ENCODE measurements around the gene RANBP17. TPM values are rescaled to one million over a fixed set of nuclear protein-coding genes. Genes with fewer than 3 reads are reported as not detected.

The RANBP17 gene
- total RNA-seq, 2 experiments from 2014 or later = not detected

DNA sequence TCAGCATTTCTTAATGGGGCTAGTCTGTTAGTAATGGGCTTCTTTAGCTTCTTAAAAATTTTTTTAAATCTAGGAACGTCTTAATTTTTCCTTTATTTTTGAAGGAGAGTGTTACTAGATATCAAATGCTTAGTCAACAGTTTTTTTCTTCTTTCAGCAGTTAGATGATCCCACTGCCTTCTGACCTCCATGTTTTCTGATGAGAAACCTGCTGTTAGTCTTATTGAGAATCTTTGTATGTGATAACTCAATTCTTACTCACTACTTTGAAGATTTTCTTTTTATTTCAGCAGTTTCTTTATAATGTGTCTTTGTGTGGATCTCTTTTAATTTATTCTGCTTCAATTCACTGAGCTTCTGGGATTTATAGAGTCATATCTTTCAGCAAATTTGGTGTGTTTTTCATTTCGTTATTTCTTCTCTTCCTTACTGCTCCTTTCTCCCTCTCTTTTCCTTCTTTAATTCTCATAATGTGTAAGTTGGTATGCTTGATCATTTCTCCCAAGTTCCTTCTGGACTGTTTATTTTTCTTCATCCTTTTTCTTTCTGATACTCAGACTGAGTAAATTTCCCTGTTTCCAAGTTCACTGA lies 205.8 kb downstream of the RANBP17 start:
- Mint-ChIP-seq H3K4me3 (no peak overlapping the region), H3K9me3 (peaks cover 31% of the 10 kb centered on the region), H3K27ac (no peak overlapping the region), H3K36me3 (ENCODE audit: low read depth) (peaks cover 3% of the 10 kb centered on the region), H3K27me3 (ENCODE audit: low read depth) (no peaks in the 10 kb centered on the region), H3K4me1 (ENCODE audit: low read depth) (no peaks in the 10 kb centered on the region)
- DNase-seq = no peak
- CTCF ChIA-PET = no interaction called here
- intact Hi-C loops (cut with micrococcal nuclease) = no loop called here

DNA sequence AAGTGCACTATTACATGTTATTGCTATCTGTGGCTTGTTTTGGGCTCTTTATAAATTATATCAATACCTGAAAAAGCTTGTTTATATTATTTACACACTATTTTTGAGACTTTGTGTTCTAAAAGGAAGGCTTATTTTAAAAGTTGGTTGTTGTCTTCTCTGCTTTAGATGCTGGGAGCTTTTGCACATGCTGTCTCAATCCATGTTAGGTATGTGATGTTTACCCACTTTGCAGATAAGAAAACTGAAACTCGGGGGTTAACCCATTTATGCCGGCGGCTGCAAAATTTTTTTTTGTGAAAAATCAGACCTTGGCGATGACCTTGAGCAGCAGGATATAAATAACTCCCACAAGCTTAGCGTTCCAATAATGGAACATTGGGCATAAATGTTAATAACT lies 212.9 kb downstream of the RANBP17 start:
- Mint-ChIP-seq H3K36me3 (ENCODE audit: low read depth) (no peaks in the 10 kb centered on the region), H3K4me3 (no peak overlapping the region), H3K4me1 (ENCODE audit: low read depth) (no peaks in the 10 kb centered on the region), H3K9me3 (peaks cover 2% of the 10 kb centered on the region), H3K27ac (no peak overlapping the region), H3K27me3 (ENCODE audit: low read depth) (no peaks in the 10 kb centered on the region)
- DNase-seq = no peak
- intact Hi-C loops (cut with micrococcal nuclease) = no loop called here
- CTCF ChIA-PET = interaction anchor here (0.6 kb wide), 1 partner anchor 158 kb away, joined by 4 read pairs; no protein-coding TSS in a partner anchor

DNA sequence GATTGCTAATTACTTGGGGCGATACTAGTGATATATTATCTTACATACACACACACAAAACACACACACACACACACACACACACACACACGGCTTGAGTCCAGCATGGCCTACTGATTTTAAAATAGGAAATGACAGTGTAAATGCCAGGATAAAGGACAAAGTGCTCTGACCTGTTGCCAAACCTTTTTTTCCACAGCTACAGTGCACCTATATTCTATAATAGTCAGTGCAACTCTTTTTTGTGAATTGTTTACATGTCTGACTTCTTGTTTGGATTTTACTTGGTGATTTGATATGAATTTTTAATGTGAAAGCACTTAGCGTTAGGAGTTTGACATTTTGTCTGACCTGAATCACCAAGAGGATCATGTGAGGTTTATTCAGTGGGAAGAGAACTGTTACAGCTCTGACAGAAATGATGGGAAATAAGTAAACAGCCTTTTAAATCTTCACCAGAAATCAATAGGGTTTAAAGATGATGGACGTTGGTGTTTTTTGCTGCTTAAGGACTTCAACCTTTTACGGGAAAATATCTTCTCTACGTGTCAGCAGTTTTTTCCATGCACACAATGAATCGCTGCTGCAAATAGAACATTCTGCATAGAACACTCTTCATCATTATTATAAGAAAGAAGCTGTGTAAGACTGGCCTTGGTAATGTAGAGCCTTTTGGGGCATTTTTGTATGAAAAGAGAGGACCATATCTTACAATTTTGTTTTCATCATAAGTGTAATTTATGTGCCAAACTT lies 218.5 kb downstream of the RANBP17 start:
- H3K4me1 Mint-ChIP-seq (ENCODE audit: low read depth) = no peaks in the 10 kb centered on the region
- H3K9me3 Mint-ChIP-seq = peaks cover 2% of the 10 kb centered on the region
- no peaks in the 10 kb centered on the region for H3K36me3 Mint-ChIP-seq (ENCODE audit: low read depth)
- intact Hi-C loops (cut with micrococcal nuclease) = no loop called here
- H3K27ac Mint-ChIP-seq = no peak overlapping the region
- H3K4me3 Mint-ChIP-seq = no peak overlapping the region
- CTCF ChIA-PET = no interaction called here
- H3K27me3 Mint-ChIP-seq (ENCODE audit: low read depth) = no peaks in the 10 kb centered on the region
- DNase-seq = no peak

DNA sequence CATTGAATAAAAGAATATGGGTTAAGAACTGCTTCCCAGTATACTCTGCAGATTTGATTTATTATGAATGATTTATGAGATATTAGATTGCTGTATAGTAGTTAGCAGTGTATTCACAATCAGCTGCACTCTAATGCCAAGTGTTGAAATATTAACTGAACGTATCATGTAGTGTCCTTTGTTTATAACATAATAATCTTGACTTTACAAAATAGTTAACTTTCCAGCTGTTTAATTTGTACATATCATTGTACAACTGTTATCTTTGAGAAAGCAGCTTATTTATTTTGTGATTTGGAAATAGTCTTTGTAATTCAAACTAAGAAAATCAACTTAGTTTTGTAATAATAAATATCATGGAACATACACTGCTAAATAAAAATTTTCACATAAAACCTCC lies 219.5 kb downstream of the RANBP17 start:
- DNase-seq = no peak
- intact Hi-C loops (cut with micrococcal nuclease) = no loop called here
- no peak overlapping the region for H3K4me3 Mint-ChIP-seq
- H3K27me3 Mint-ChIP-seq (ENCODE audit: low read depth) = no peaks in the 10 kb centered on the region
- CTCF ChIA-PET = no interaction called here
- H3K4me1 Mint-ChIP-seq (ENCODE audit: low read depth) = no peaks in the 10 kb centered on the region
- no peaks in the 10 kb centered on the region for H3K36me3 Mint-ChIP-seq (ENCODE audit: low read depth)
- H3K9me3 Mint-ChIP-seq = peaks cover 2% of the 10 kb centered on the region
- H3K27ac Mint-ChIP-seq = no peak overlapping the region

DNA sequence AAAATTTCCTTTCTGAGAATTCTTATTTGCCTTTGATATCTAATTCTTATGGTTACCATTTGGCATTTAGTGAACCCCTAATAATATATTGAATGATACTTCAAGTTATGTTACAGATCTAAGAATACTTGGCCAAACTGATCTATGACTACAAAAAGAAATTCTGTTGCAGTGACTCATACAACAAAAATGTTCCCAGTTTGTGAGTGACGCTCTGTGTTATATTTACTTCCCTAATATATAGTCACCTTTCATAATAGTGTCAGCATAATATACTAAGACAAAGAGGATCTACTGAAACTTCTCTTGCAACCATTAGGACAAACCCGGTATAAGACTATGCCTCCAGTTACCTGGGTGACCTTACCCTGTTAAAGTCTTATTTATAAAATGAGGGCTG lies 230.4 kb downstream of the RANBP17 start:
- H3K9me3 Mint-ChIP-seq = peaks cover 6% of the 10 kb centered on the region
- CTCF ChIA-PET = no interaction called here
- intact Hi-C loops (cut with micrococcal nuclease) = no loop called here
- no peak overlapping the region for H3K27ac Mint-ChIP-seq
- no peak for DNase-seq
- no peaks in the 10 kb centered on the region for H3K27me3 Mint-ChIP-seq (ENCODE audit: low read depth)
- H3K36me3 Mint-ChIP-seq (ENCODE audit: low read depth) = no peaks in the 10 kb centered on the region
- H3K4me1 Mint-ChIP-seq (ENCODE audit: low read depth) = no peaks in the 10 kb centered on the region
- H3K4me3 Mint-ChIP-seq = no peak overlapping the region

DNA sequence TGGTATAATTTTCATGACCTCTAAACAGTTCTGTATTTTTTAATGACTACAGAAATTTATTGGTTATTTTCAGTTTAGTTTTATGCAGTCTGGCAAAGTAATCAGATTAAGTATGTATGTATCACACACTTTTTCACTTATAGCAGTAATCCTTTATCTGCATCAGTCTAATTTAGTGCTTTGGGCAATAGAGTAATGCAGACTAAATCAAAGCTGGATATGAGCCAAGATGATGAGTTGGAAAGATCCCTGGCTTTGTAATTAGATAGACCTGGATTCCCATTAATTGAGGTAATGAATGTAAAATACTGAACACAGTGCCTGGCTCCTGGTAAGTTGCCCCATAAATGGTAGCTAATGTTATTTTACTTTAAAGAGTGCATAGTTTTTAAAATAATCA lies 231.8 kb downstream of the RANBP17 start:
- intact Hi-C loops (cut with micrococcal nuclease) = no loop called here
- H3K36me3 Mint-ChIP-seq (ENCODE audit: low read depth) = no peaks in the 10 kb centered on the region
- H3K4me1 Mint-ChIP-seq (ENCODE audit: low read depth) = no peaks in the 10 kb centered on the region
- no peak overlapping the region for H3K4me3 Mint-ChIP-seq
- DNase-seq = no peak
- no peaks in the 10 kb centered on the region for H3K27me3 Mint-ChIP-seq (ENCODE audit: low read depth)
- no peak overlapping the region for H3K27ac Mint-ChIP-seq
- H3K9me3 Mint-ChIP-seq = peaks cover 4% of the 10 kb centered on the region
- CTCF ChIA-PET = interaction anchor here (0.6 kb wide), 1 partner anchor 264 kb away, joined by 3 read pairs; no protein-coding TSS in a partner anchor

DNA sequence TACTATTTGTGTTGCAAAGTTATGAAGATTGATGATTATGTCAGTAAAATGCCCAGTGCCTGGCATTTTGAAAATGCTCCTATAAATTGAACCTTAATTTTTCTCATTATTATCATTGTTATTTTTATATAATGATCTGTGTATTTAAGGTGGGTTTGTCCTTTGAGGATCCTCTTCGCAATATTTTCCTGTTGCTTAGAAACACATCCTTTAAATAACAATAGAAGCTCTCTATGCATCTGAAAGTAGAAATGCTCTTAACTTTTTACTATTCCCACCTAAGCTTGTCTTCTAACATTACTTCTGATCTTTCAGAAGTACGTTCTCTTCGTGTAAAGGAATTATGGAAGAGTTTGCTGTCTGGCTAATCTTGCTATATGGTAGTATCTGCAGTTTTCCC lies 232.5 kb downstream of the RANBP17 start:
- Mint-ChIP-seq H3K27me3 (ENCODE audit: low read depth) (no peaks in the 10 kb centered on the region), H3K4me1 (ENCODE audit: low read depth) (no peaks in the 10 kb centered on the region), H3K27ac (no peak overlapping the region), H3K36me3 (ENCODE audit: low read depth) (no peaks in the 10 kb centered on the region), H3K4me3 (no peak overlapping the region), H3K9me3 (peaks cover 7% of the 10 kb centered on the region)
- intact Hi-C loops (cut with micrococcal nuclease) = no loop called here
- DNase-seq = no peak
- CTCF ChIA-PET = no interaction called here

DNA sequence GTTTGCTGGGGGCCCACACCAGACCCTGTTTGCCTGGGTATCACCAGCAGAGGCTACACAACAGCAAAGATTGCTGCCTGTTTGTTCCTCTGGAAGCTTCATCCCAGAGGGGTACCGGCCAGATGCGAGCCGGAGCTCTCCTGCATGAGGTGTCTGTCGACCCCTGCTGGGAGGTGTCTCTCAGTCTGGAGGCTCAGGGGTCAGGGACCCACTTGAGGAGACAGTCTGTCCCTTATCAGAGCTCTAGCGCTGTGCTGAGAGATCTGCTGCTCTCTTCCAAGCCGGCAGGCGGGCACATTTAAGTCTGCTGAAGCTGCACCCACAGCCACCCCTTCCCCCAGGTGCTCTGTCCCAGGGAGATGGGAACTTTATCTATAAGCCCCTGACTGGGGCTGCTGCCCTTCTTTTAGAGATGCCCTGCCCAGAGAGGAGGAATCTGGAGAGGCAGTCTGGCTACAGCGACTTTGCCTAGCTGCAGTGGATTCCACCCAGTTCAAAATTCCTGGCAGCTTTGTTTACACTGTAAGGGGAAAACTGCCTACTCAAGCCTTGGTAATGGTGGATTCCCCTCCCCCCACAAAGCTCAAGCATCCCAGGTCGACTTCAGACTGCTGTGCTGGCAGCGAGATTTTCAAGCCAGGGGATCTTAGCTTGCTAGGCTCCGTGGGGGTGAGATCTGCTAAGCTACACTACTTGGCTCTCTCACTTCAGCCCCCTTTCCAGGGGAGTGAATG lies 241.2 kb downstream of the RANBP17 start:
- no peak overlapping the region for H3K4me3 Mint-ChIP-seq
- H3K36me3 Mint-ChIP-seq (ENCODE audit: low read depth) = no peaks in the 10 kb centered on the region

DNA sequence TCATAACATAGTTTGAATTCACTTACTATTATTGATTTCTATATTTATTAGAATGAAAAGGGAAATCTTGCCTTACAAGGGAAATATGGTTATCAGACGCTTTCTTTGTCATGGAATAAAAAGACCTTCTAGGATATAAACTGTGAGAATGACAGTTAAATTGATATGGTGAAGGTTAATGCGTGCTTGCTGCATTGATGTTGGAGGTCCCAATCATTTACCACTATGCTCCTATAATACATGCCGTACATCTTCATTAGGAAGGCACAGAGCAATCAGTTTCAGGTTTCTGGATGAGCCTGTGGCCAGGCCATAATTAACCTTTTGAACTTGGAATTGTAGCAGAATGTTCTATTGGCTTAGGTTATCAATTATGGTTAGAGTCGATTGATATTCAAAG lies 245.9 kb downstream of the RANBP17 start:
- CTCF ChIA-PET = no interaction called here
- Mint-ChIP-seq H3K36me3 (ENCODE audit: low read depth) (no peaks in the 10 kb centered on the region), H3K4me1 (ENCODE audit: low read depth) (no peaks in the 10 kb centered on the region), H3K4me3 (no peak overlapping the region), H3K27me3 (ENCODE audit: low read depth) (no peaks in the 10 kb centered on the region), H3K9me3 (no peaks in the 10 kb centered on the region), H3K27ac (no peak overlapping the region)
- DNase-seq = no peak
- intact Hi-C loops (cut with micrococcal nuclease) = no loop called here

More for the DNA sequence above, 241.2 kb downstream of the RANBP17 start:
- DNase-seq = no peak
- CTCF ChIA-PET = no interaction called here
- H3K27me3 Mint-ChIP-seq (ENCODE audit: low read depth) = no peaks in the 10 kb centered on the region
- peaks cover 3% of the 10 kb centered on the region for H3K9me3 Mint-ChIP-seq
- intact Hi-C loops (cut with micrococcal nuclease) = no loop called here
- no peaks in the 10 kb centered on the region for H3K4me1 Mint-ChIP-seq (ENCODE audit: low read depth)
- H3K27ac Mint-ChIP-seq = no peak overlapping the region

DNA sequence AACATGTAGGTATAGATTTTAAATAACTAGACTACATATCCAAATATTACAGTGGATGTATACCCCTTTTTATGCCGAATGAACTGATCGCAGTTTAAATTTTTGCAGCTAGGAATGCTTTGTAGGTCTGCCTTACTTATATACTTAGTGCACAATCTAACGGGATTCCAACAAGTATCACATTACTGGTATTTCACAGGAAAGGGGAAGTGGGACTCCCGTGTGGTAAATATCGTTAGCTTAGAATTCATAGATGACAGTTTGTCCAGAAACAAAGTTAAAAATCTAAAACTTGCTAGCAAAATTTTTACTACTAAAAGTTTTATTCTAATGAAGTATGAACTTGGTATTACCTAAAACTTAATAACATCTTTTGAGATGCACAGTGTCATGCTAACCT lies 253.7 kb downstream of the RANBP17 start:
- Mint-ChIP-seq H3K4me3 (no peak overlapping the region), H3K4me1 (ENCODE audit: low read depth) (no peaks in the 10 kb centered on the region), H3K27ac (no peak overlapping the region), H3K9me3 (peaks cover 2% of the 10 kb centered on the region), H3K27me3 (ENCODE audit: low read depth) (peaks cover 3% of the 10 kb centered on the region), H3K36me3 (ENCODE audit: low read depth) (no peaks in the 10 kb centered on the region)
- no peak for DNase-seq
- intact Hi-C loops (cut with micrococcal nuclease) = no loop called here
- CTCF ChIA-PET = interaction anchor here (0.7 kb wide), 1 partner anchor 152 kb away, joined by 3 read pairs; no protein-coding TSS in a partner anchor

DNA sequence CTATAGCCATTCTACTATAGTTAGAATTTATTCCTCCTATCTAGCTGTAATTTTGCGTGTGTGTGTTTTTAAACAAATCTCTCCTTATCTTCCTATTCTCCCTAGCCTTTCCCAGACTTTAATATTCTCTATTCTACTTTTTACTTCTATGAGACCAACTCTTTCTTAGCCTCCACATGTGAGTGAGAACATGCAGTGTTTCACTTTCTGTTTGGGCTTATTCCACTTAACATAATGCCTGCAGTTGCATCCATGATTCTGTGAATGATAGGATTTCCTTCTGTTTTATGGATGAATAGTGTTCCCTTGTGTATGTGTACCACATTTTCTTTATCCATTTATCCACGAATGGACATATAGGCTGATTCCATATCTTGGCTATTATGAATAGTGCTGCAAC lies 254.9 kb downstream of the RANBP17 start:
- H3K4me1 Mint-ChIP-seq (ENCODE audit: low read depth) = no peaks in the 10 kb centered on the region
- intact Hi-C loops (cut with micrococcal nuclease) = no loop called here
- CTCF ChIA-PET = no interaction called here
- DNase-seq = no peak
- H3K27ac Mint-ChIP-seq = no peak overlapping the region
- no peak overlapping the region for H3K4me3 Mint-ChIP-seq
- H3K36me3 Mint-ChIP-seq (ENCODE audit: low read depth) = no peaks in the 10 kb centered on the region
- peaks cover 2% of the 10 kb centered on the region for H3K9me3 Mint-ChIP-seq
- peaks cover 3% of the 10 kb centered on the region for H3K27me3 Mint-ChIP-seq (ENCODE audit: low read depth)

DNA sequence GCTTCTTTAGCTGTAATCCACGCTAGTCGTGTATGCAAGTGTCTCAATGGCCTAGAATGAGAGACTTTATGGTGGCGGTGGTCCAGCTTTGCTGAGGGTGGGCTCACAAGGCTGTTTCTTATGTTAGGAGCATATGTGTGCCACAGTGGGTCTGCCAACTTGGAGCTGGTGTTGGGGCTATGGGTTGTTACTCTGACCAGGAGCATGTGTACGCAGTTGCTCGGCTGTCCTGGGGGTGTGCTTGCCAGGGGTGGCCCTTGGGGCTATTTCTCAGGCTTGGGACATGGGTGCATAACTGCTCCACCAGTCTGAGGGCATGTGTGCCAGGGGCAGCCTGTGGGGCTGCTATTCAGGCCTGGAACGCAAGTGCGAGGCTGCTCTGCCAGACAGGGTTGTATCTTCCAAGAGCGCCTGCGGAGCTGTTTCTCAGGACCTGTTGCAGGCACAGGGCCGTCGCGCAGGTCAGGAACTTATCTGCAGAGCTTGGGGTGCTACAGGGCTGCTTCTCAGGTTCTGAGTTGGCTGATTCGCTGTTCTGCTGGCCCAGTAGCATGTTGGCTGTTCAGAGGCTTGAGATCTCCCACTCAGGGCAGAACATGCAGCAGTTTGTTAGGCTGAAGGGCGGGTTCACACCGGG lies 259.3 kb downstream of the RANBP17 start:
- DNase-seq = no peak
- no peak overlapping the region for H3K4me3 Mint-ChIP-seq
- intact Hi-C loops (cut with micrococcal nuclease) = no loop called here
- H3K27me3 Mint-ChIP-seq (ENCODE audit: low read depth) = peaks cover 13% of the 10 kb centered on the region
- H3K27ac Mint-ChIP-seq = no peak overlapping the region
- CTCF ChIA-PET = no interaction called here
- H3K4me1 Mint-ChIP-seq (ENCODE audit: low read depth) = no peaks in the 10 kb centered on the region
- H3K9me3 Mint-ChIP-seq = peaks cover 2% of the 10 kb centered on the region
- H3K36me3 Mint-ChIP-seq (ENCODE audit: low read depth) = no peaks in the 10 kb centered on the region
